NAMALWA (cell line): Measurements from ENCODE around the gene NINL.
"Not testable (repeated sequence)": the region's sequence is repeated elsewhere in the genome, so short reads cannot be mapped to it uniquely, and the experiment has no call there.

Experiments used
- DNase-seq: peaks from one replicate; pipeline ENCODE4 v3.0.0-alpha.2; 2015; ENCODE audit warnings: low spot score

Gene NINL

GRCh38 chr20:25584905-25585704 is at the start of gene NINL:
NINL (minus strand) TSS chr20:25585531; CDS start chr20:25526587, 58,944 bp downstream.
- no peak for DNase-seq

GRCh38 chr20:25632940-25633790 is 47.8 kb upstream of the NINL start:
- DNase-seq, result no peak

- not testable (repeated sequence) for DNase-seq
Measured at GRCh38 chr20:25630615-25631014, 45.3 kb upstream of the NINL start.

GRCh38 chr20:25629816-25630499 is 44.6 kb upstream of the NINL start:
- DNase-seq, result no peak

GRCh38 chr20:25626779-25627178 is 41.4 kb upstream of the NINL start:
- no peak for DNase-seq

- DNase-seq, result no peak
Measured at GRCh38 chr20:25624500-25624939, 39.2 kb upstream of the NINL start.

- DNase-seq, result peak; percentile 96
Measured at GRCh38 chr20:25623736-25624499, 38.6 kb upstream of the NINL start, which contains the start of gene NANP. NANP (minus strand) TSS chr20:25624014; CDS start chr20:25623948, 66 bp downstream.

GRCh38 chr20:25623225-25623735 is 37.9 kb upstream of the NINL start:
- DNase-seq, result no peak

- DNase-seq, result no peak
Measured at GRCh38 chr20:25622450-25623224, 37.3 kb upstream of the NINL start.

GRCh38 chr20:25622049-25622448 is 36.7 kb upstream of the NINL start:
- DNase-seq, result no peak

- no peak for DNase-seq
Measured at GRCh38 chr20:25619514-25619913, 34.2 kb upstream of the NINL start.

- peak; percentile 17 for DNase-seq
Measured at GRCh38 chr20:25608774-25609173, 23.4 kb upstream of the NINL start.

GRCh38 chr20:25606094-25606695 is 20.9 kb upstream of the NINL start:
- DNase-seq, result no peak

GRCh38 chr20:25605148-25605547 is 19.8 kb upstream of the NINL start:
- no peak for DNase-seq

- DNase-seq, result no peak
Measured at GRCh38 chr20:25604611-25605010, 19.3 kb upstream of the NINL start.

GRCh38 chr20:25602914-25603309 is 17.6 kb upstream of the NINL start:
- DNase-seq, result not testable (repeated sequence)

GRCh38 chr20:25602191-25602913 is 17.0 kb upstream of the NINL start:
- DNase-seq, result not testable (repeated sequence)

- no peak for DNase-seq
Measured at GRCh38 chr20:25601659-25602058, 16.3 kb upstream of the NINL start.

- no peak for DNase-seq
Measured at GRCh38 chr20:25600632-25601031, 15.3 kb upstream of the NINL start.
